Heart left ventricle (tissue), 16 donors: ENCODE data around the gene PASK. TPM values are rescaled to one million over a fixed set of nuclear protein-coding genes. Genes with fewer than 3 reads are reported as not detected.
"Not testable (repeated sequence)": the region's sequence is repeated elsewhere in the genome, so short reads cannot be mapped to it uniquely, and the experiment has no call there.

Experiments
- ATAC-seq, 4 donors: fragments of 200-7000 bp; cut with Tn5 transposase; one replicate each; pipeline ENCODE4 v1.9.1; 2020 to 2022; ENCODE audit warnings: moderate library complexity in 4 of 4, mild to moderate bottlenecking in 3 of 4, moderate number of reproducible peaks in 1 of 4
- DNase-seq, 5 donors: peaks; one replicate each; pipeline ENCODE4 v3.0.0-alpha.2; 2020
- H3K27ac ChIP-seq, 12 donors: fragments of 200-600 bp; sonication (generic) in 4 of 12; one replicate each; pipeline versions ENCODE4 v1.5.0 to v1.8.0; 2016 to 2022; ENCODE audit warnings: mild to moderate bottlenecking in 2 of 12
- H3K27me3 ChIP-seq, 9 donors: fragments of 200-600 bp; sonication (generic) in 2 of 9; one replicate each; pipeline versions ENCODE4 v1.5.1 to v1.8.0; 2016 to 2022; ENCODE audit warnings: mild to moderate bottlenecking in 3 of 9
- H3K36me3 ChIP-seq, 9 donors: fragments of 200-600 bp; sonication (generic) in 2 of 9; one replicate each; pipeline versions ENCODE4 v1.5.0 to v1.8.0; 2018 to 2022; ENCODE audit warnings: mild to moderate bottlenecking in 2 of 9
- H3K4me1 ChIP-seq, 12 donors: fragments of 200-600 bp; sonication (generic) in 4 of 12; one replicate each; pipeline versions ENCODE4 v1.5.0 to v1.8.0; 2016 to 2022; ENCODE audit warnings: mild to moderate bottlenecking in 3 of 12
- H3K4me3 ChIP-seq, 12 donors: fragments of 200-600 bp; sonication (generic) in 4 of 12; one replicate each; pipeline versions ENCODE4 v1.5.0 to v1.8.0; 2017 to 2022; ENCODE audit warnings: mild to moderate bottlenecking in 9 of 12, moderate library complexity in 4 of 12
- H3K9me3 ChIP-seq, 12 donors: fragments of 200-600 bp; sonication (generic) in 4 of 12; one replicate each; pipeline versions ENCODE4 v1.5.0 to v1.8.0; 2016 to 2022; ENCODE audit warnings: mild to moderate bottlenecking in 1 of 12
- POLR2A ChIP-seq, 2 donors: fragments of 450-650 bp; IDR thresholded peaks; one replicate each; pipeline ENCODE4 v1.6.1; 2017; ENCODE audit warnings: antibody characterized with exemption in 2 of 2, mild to moderate bottlenecking in 2 of 2, moderate library complexity in 2 of 2
- WGBS, 4 donors: extraction: QIAGEN DNeasy Blood & Tissue Kit in 2 of 4; methylation state at CpG; one replicate each; pipeline versions ENCODE4 v1.1.5 to v1.1.7; 2013 to 2018; 5-methylcytosine and 5-hydroxymethylcytosine counted together
- intact Hi-C, 10 donors: fragments of 100-400 bp; cut with DNase I; formaldehyde crosslinking; loops; one replicate each; pipeline versions ENCODE4 v1.11.1 to v1.14.2; 2022
- long read RNA-seq, 3 donors: library from polyadenylated mRNA; unstranded; transcript quantifications; one replicate each; pipeline ENCODE4 v2.0.0, GENCODE V29; 2020 to 2021
- polyA plus RNA-seq, 2 donors: library from polyadenylated mRNA; stranded (reverse); fragments of 200-250 nt; gene quantifications; one replicate each; pipeline ENCODE4 v1.2.3, GENCODE V29; 2013
- total RNA-seq, 9 donors: library from RNA; depleted of rRNA in 2 of 9; stranded (reverse); fragments of >200 nt in 2 of 9; fragmentation: NEBNext Ultra II Directional in 3 of 9; extraction: Animal tissue kit (Norgen Biotek cat#: 25700) in 3 of 9; gene quantifications; one replicate each; pipeline versions ENCODE4 v1.1.0 to v1.2.4, GENCODE V29; 2016 to 2023
- TF ChIP-seq, protein P1 (sequence below), 12 donors: fragments of 200-600 bp; sonication (generic) in 4 of 12; IDR thresholded peaks; one replicate each; pipeline versions ENCODE4 v1.5.0 to v1.8.0; 2018 to 2022; ENCODE audit warnings: antibody characterized with exemption in 12 of 12, mild to moderate bottlenecking in 5 of 12
- donor health status: ischemic (EF 13 %, LVEDD 7.1; RV severe dilation, severe dysfunction).
- donor health status: healthy with polysubstance abuse.
- donor health status: DM: no; HTN: yes; CAD: no.
- donor health status: DM: no; HTN: no; CAD: no.
- donor health status: ischemic (EF 25% LVEDD 6.9; RV normal size, moderate dysfunction).
- donor health status: ischemic (EF 25% LVEDD 5.7; RV mildly dilated, moderate dysfunction).
- donor health status: healthy.
- donor health status: DM: yes; HTN: yes; CAD: no.
- donor health status: ischemic (EF 35%, LVEDD 5.7; RV mildly dilated, moderate dysfunction).
- donor health status: nonischemic (EF 11% LVEDD 7.7; RV severe dilation, severe dysfunction).
- donor health status: DM: yes; HTN: yes; CAD: no.
- donor health status: PGD.
- donor health status: ischemic (EF 29% LVEDD 5.4; RV normal size, mild dysfunction).
- donor health status: nonischemic (EF 23%, LVEDD 6.1; RV moderate dilation, normal function).

The PASK gene
- total RNA-seq (1 to 10 TPM in 8 of 9 donors, under 1 TPM in 1; 0.60 to 6.3 (median 1.8) TPM), polyA plus RNA-seq (1 to 10 TPM in 1 of 2 donors, under 1 TPM in 1; 0.84 to 1.2 TPM)
- long read RNA-seq, donor 1, full-length matches to known transcripts: 1 of 1 reads
- long read RNA-seq, donor 1, partial matches to known transcripts: 0 of 1 reads
- long read RNA-seq, donor 1, other reads (novel, unspliced or antisense): 0 of 1 reads
- long read RNA-seq, donor 2, full-length matches to known transcripts: 1 of 2 reads
- long read RNA-seq, donor 2, partial matches to known transcripts: 1 of 2 reads
- long read RNA-seq, donor 2, other reads (novel, unspliced or antisense): 0 of 2 reads
- long read RNA-seq, donor 3, full-length matches to known transcripts: 2 of 3 reads
- long read RNA-seq, donor 3, partial matches to known transcripts: 0 of 3 reads
- long read RNA-seq, donor 3, other reads (novel, unspliced or antisense): 1 of 3 reads

- Histone ChIP-seq H3K36me3 (peaks cover 0 to 8% (median 0%) of the 10 kb centered on the region in 9 donors), H3K4me3 (peak within 1 kb of the TSS; percentile 69 to 100 (median 90)), H3K4me1 (peaks cover 0 to 23% (median 15%) of the 10 kb centered on the region in 12 donors), H3K9me3 (no peaks in the 10 kb centered on the region), H3K27me3 (no peaks in the 10 kb centered on the region), H3K27ac (peak within 1 kb of the TSS in 10 of 12 donors; percentile 77 to 87 (median 84))
- ATAC-seq (peak; percentile 95 to 96 (median 96)), DNase-seq (peak; percentile 94 to 96 (median 95))
- WGBS, 4 donors: 0 to 2% (median 1%) methylated on average over 29 to 88 of the region's 88 CpGs
- intact Hi-C loops: loop anchor here in 4 of 10 donors (2.0 to 5.0 kb wide), 2 partner anchors 42 to 46 kb away; partner anchors contain the start of gene MTERF4 (in 2 of the 4)
- TF ChIP-seq POLR2A (IDR thresholded peaks at IDR 0.05): no peak
- TF ChIP-seq, protein P1, sequence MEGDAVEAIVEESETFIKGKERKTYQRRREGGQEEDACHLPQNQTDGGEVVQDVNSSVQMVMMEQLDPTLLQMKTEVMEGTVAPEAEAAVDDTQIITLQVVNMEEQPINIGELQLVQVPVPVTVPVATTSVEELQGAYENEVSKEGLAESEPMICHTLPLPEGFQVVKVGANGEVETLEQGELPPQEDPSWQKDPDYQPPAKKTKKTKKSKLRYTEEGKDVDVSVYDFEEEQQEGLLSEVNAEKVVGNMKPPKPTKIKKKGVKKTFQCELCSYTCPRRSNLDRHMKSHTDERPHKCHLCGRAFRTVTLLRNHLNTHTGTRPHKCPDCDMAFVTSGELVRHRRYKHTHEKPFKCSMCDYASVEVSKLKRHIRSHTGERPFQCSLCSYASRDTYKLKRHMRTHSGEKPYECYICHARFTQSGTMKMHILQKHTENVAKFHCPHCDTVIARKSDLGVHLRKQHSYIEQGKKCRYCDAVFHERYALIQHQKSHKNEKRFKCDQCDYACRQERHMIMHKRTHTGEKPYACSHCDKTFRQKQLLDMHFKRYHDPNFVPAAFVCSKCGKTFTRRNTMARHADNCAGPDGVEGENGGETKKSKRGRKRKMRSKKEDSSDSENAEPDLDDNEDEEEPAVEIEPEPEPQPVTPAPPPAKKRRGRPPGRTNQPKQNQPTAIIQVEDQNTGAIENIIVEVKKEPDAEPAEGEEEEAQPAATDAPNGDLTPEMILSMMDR (IDR thresholded peaks at IDR 0.05): no peak
These were observed at the start of gene PASK for GRCh38 chr2:241148891-241149674. TSS of gene PASK (minus strand) at chr2:241149472. CDS start at chr2:241143032, 6,440 bp downstream.

- no peak overlapping the region for H3K4me3 ChIP-seq
- intact Hi-C loops: no loop called here
- no peaks in the 10 kb centered on the region for H3K9me3 ChIP-seq
- TF ChIP-seq POLR2A (IDR thresholded peaks at IDR 0.05): no peak
- TF ChIP-seq, protein P1 (IDR thresholded peaks at IDR 0.05): no peak
- H3K4me1 ChIP-seq: no peaks in the 10 kb centered on the region
- WGBS, 4 donors: 78 to 84% (median 82%) methylated on average over 14 to 27 of the region's 27 CpGs
- no peaks in the 10 kb centered on the region for H3K27me3 ChIP-seq
- H3K36me3 ChIP-seq: no peaks in the 10 kb centered on the region
- DNase-seq (peak in 1 of 5 donors; percentile 11), ATAC-seq (no peak)
- H3K27ac ChIP-seq: no peak overlapping the region
These were observed 49.4 kb upstream of the PASK start for GRCh38 chr2:241198381-241199279.

DNA sequence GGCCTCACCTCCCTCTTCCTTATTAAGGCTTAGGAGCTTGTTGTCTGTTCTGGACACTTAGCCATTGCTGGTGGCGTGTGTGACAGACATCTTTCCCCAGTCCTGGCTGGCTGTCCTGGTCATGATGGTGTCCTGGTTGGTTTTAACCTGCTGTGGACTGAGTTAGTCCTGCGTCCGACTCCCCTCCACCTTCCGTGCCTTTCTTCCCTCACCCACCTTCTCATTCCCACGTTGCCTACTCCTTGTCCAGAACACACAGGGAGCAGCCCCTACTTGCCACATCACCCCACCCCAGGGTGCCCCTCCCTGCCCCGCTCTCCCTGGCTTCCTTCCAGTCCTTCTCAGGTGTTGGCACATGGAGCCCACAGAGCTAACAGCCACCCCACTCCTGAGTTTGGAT, 48.7 kb upstream of the PASK start:
- Histone ChIP-seq H3K36me3 (no peaks in the 10 kb centered on the region), H3K27me3 (no peaks in the 10 kb centered on the region), H3K4me1 (no peaks in the 10 kb centered on the region), H3K4me3 (no peak overlapping the region), H3K27ac (no peak overlapping the region), H3K9me3 (no peaks in the 10 kb centered on the region)
- WGBS, 4 donors: 88 to 89% (median 89%) methylated on average over 6 of the region's 6 CpGs
- no peak for ATAC-seq
- TF ChIP-seq POLR2A (IDR thresholded peaks at IDR 0.05): no peak
- TF ChIP-seq, protein P1 (IDR thresholded peaks at IDR 0.05): no peak
- peak in 1 of 5 donors; percentile 14 for DNase-seq
- intact Hi-C loops: no loop called here

DNA sequence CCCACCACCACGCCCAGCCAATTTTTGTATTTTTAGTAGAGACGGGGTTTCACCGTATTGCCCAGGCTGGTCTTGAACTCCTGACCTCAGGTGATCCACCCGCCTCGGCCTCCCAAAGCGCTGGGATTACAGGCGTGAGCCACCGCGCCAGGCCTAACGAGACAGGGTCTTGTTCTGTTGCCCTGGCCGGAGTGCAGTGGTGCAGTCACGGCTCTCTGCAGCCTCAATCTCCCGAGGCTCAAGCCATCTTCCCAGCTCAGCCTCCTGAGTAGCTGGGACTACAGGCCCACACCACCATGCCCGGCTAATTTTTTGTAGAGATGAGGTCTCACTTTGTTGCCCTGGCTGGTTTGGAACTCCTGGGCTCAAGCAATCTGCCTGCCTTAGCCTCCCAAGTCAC, 48.0 kb upstream of the PASK start:
- DNase-seq: peak in 1 of 5 donors; percentile 8
- H3K9me3 ChIP-seq, intact Hi-C loops, H3K27ac ChIP-seq, H3K36me3 ChIP-seq, ATAC-seq, H3K4me1 ChIP-seq, H3K4me3 ChIP-seq, H3K27me3 ChIP-seq: not testable (repeated sequence)
- WGBS, 4 donors: 90 to 97% (median 95%) methylated on average over 13 to 14 of the region's 14 CpGs
